Neuron (in vitro differentiated cells): ENCODE results near the gene TLR6.

Source experiments
- H2AFZ ChIP-seq: one replicate; pipeline ENCODE4 v1.6.1; 2013; ENCODE audit warnings: low read depth, mild to moderate bottlenecking, inconsistent platforms, low read length, moderate library complexity
- H3K27me3 ChIP-seq: one replicate; pipeline ENCODE4 v1.6.1; 2013; ENCODE audit warnings: low read length; ENCODE audit not compliant: insufficient read depth
- H3K36me3 ChIP-seq: one replicate; pipeline ENCODE4 v1.6.1; 2013; ENCODE audit warnings: low read length; ENCODE audit not compliant: insufficient read depth
- H3K4me1 ChIP-seq: one replicate; pipeline ENCODE4 v1.6.1; 2013; ENCODE audit warnings: low read length; ENCODE audit not compliant: insufficient read depth
- H3K4me3 ChIP-seq: 2 replicates; pipeline ENCODE4 v1.5.1; 2013; ENCODE audit warnings: mild to moderate bottlenecking, low read length, moderate library complexity
- H3K9me3 ChIP-seq: one replicate; pipeline ENCODE4 v1.6.1; 2013; ENCODE audit warnings: low read length

The TLR6 gene, protein sequence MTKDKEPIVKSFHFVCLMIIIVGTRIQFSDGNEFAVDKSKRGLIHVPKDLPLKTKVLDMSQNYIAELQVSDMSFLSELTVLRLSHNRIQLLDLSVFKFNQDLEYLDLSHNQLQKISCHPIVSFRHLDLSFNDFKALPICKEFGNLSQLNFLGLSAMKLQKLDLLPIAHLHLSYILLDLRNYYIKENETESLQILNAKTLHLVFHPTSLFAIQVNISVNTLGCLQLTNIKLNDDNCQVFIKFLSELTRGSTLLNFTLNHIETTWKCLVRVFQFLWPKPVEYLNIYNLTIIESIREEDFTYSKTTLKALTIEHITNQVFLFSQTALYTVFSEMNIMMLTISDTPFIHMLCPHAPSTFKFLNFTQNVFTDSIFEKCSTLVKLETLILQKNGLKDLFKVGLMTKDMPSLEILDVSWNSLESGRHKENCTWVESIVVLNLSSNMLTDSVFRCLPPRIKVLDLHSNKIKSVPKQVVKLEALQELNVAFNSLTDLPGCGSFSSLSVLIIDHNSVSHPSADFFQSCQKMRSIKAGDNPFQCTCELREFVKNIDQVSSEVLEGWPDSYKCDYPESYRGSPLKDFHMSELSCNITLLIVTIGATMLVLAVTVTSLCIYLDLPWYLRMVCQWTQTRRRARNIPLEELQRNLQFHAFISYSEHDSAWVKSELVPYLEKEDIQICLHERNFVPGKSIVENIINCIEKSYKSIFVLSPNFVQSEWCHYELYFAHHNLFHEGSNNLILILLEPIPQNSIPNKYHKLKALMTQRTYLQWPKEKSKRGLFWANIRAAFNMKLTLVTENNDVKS

DNA sequence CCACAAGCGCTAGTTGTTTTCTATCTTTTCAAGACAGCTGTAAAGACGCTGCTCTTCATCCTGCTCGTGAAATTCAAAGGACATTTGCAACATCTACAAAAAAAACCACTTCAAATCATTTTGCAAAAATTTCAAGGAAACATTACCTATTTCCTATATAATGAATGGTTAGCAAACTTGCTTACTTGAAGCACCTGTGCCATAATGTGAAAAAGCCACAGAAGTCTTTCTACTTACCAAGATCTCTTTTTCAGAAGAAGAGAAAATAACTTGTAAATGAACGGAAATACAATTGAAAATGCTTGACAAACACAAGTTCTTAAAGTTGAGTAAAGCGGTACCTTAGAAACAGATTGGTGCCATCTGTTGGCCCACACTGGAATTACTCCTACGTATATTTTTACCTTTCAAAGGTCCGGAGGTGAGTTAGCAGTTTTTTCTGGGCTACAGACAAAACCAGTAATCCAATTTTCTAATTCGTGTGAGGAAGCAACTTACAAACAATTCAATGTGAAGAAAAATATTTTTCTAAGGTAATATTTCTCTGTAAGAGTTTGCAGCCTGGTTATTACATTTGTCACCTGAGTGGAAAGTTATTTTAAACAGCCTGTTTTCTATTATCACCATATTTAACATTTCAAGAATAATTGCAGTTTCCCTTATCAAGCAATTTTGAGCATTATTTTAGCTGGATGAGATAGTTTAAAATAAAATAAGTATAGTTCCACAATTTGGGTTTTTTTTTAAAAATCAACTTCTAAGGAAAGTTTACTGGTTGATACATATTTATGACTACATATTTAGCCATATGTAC lies at the start of gene TLR6:
Gene TLR6 (minus strand): TSS at position 294 of the 814 bp plus-strand sequence. CDS start 27,344 bp downstream, outside the sequence.
- H3K9me3 ChIP-seq = no peaks in the 10 kb centered on the region
- no peaks in the 10 kb centered on the region for H3K36me3 ChIP-seq
- no peaks in the 10 kb centered on the region for H3K4me1 ChIP-seq
- no peak within 1 kb of the TSS for H2AFZ ChIP-seq
- H3K27me3 ChIP-seq = no peaks in the 10 kb centered on the region
- no peak within 1 kb of the TSS for H3K4me3 ChIP-seq

DNA sequence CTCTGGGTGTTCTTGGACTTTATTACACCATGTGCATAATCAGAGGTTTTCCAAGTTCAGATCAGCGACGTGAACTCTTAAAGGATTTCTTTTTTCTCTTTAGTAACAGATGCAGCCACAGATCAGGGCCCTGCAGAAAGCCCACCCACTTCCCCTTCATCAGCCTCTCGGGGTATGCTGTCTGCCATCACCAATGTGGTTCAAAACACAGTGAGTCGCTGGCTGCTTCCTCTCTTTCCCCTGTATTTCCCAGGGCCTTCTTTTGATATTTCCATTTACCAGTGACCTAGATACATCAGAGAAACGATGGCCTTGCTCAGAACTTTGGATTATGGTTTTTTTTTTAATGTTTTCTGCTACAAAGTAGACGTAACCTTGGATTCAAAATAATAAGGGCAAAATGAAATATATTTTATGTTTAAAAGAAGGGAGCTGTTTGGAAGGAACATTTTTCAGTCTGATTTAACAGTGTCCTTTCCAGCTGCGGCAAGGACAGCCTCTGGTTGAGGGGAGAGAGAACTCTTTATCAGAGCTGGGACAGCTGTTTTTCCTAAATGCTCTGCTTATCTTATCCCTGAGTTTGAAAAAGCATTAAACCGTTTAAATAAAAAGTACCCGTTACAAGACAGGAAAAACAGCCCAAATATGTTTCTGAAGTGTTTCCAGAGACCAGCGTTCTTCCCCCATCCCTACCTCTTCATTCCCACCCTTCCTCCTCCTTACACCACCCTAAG lies 49.2 kb upstream of the TLR6 start:
- no peak overlapping the region for H3K4me3 ChIP-seq
- H3K9me3 ChIP-seq = no peaks in the 10 kb centered on the region
- no peaks in the 10 kb centered on the region for H3K36me3 ChIP-seq
- H3K27me3 ChIP-seq = no peaks in the 10 kb centered on the region
- H3K4me1 ChIP-seq = peaks cover 3% of the 10 kb centered on the region
- H2AFZ ChIP-seq = no peak overlapping the region

DNA sequence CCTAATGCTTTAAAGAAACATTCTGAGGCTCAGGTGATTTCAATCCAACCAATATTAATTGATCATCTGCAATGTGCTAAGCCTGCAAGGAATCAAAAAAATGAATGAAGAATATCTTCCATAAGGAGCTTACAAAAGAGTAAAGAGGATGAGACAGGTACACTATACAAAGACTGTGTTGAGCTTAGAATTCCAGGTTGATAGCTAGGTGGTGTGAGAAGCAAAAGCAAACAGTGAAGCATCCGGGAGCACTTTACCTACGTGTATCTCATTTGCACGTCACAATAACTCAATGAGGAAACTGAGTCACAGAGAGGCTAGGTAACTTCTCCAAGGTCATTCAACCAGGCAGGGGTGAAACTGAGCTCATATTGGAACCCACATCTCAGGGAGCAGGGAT lies 48.1 kb upstream of the TLR6 start:
- H3K36me3 ChIP-seq = no peaks in the 10 kb centered on the region
- no peak overlapping the region for H2AFZ ChIP-seq
- H3K9me3 ChIP-seq = no peaks in the 10 kb centered on the region
- H3K4me1 ChIP-seq = peaks cover 3% of the 10 kb centered on the region
- no peaks in the 10 kb centered on the region for H3K27me3 ChIP-seq
- no peak overlapping the region for H3K4me3 ChIP-seq

DNA sequence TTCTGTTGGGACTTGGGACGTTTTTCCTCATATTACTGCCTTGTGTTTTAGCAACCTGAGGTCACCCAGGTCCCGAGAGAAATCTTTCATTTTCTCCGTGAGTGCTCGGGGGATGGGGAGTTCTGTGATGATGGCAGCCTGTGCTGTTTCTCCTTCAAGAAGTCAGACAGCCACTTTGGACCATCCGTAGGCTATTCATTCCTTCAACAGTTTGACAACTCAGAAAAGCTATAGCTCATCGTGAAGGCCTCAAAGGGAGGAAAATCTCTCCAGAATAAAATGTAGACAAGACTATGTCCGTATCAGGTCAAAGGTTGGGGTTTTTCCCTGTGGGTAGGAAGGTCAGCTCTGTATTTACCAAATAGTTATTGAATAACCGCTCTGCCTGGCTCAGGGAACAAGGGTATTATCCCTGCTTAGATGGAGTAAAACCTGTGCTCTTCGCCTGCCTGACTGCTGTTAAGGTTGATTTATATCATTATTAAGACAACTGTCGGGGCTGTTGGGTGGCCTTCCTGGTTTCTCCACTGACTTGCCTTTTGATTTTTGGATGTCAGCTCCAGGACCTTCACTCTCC lies 47.6 kb upstream of the TLR6 start:
- Histone ChIP-seq H3K27me3 (no peaks in the 10 kb centered on the region), H3K9me3 (no peaks in the 10 kb centered on the region), H3K4me1 (peaks cover 3% of the 10 kb centered on the region), H2AFZ (no peak overlapping the region), H3K4me3 (no peak overlapping the region), H3K36me3 (no peaks in the 10 kb centered on the region)

DNA sequence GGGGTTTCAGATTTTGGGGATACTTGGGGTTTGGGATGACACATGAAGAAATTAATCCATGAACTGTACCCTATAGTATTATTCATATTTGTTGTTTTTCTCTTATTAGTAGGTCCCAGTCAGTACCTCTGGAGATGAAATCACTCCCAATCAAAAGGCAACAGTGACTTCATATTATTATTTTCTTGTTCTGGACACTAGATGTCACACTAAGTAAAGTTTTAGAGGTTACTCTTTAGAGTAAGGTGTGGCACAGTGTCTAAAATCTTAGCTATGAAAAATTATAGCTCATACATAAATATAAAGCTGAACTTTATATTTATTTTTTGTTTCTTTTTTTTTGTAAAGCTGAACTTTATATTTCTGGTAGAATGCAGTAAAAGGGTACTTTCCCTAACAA lies 46.1 kb upstream of the TLR6 start:
- Histone ChIP-seq H2AFZ (no peak overlapping the region), H3K36me3 (no peaks in the 10 kb centered on the region), H3K27me3 (no peaks in the 10 kb centered on the region)

DNA sequence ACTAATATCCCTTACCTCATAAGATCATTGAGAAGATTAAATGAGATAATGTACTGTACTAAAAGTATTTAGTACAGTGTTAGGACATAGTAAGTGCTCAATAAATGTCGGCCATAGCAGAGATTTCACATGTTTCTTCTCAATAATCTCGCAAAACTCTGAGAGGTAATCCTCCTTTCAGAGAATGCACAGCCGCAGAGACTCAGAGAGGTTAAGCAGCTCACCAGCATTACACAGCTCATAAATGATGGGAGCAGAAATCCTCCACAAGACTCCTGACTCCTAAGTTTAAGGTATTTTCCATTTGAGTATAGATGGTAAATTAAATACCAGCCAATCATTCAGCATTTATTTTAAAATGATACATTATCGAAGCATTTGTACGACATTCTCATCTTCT lies 45.6 kb upstream of the TLR6 start:
- Histone ChIP-seq H3K36me3 (no peaks in the 10 kb centered on the region), H3K9me3 (no peaks in the 10 kb centered on the region), H3K4me3 (no peak overlapping the region)

More for the DNA sequence above, 46.1 kb upstream of the TLR6 start:
- Histone ChIP-seq H3K4me3 (no peak overlapping the region), H3K4me1 (peaks cover 3% of the 10 kb centered on the region), H3K9me3 (no peaks in the 10 kb centered on the region)

DNA sequence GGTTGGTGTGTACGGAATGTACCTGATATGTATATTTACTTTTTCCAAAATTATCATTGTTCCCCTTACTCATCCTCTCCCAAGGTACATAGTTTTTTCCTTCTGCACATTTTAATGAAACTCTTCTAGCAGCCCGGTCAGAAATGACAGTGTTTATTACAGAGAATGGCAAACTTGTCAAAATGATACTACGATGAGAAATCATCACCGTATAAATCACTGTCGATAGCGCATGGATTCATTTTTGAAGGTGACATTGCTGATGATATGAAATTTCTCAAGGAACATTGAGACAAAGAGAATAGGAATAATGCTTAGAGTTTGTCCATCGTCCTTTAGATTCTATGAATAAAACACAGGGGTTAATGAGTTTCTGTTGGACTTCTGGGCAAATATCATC lies 41.6 kb upstream of the TLR6 start:
- H3K36me3 ChIP-seq = no peaks in the 10 kb centered on the region
- H3K4me1 ChIP-seq = no peaks in the 10 kb centered on the region
- no peak overlapping the region for H3K4me3 ChIP-seq
- no peaks in the 10 kb centered on the region for H3K9me3 ChIP-seq
- H3K27me3 ChIP-seq = no peaks in the 10 kb centered on the region
- no peak overlapping the region for H2AFZ ChIP-seq

More for the DNA sequence above, 45.6 kb upstream of the TLR6 start:
- no peak overlapping the region for H2AFZ ChIP-seq
- H3K4me1 ChIP-seq = peaks cover 3% of the 10 kb centered on the region
- no peaks in the 10 kb centered on the region for H3K27me3 ChIP-seq

DNA sequence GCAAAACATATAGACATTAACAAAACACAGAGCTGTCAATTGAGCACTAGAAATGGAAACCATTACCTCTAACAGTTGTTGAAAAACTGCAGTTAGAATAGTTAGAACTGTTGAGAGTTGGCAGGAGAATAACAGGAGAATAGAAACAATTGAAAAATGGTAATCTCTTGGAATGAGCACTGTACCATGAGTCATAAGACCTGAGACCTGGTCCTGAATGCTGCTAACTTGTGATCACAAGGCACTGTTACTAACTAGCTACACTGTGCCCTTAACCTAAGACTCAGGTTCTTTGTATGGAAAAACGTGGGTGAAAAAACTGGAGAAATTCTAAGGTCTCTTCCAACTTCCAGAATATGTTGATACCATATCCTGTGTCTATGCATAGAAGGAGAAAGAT lies 40.3 kb upstream of the TLR6 start:
- Histone ChIP-seq H3K9me3 (no peaks in the 10 kb centered on the region), H3K27me3 (no peaks in the 10 kb centered on the region), H3K4me3 (no peak overlapping the region), H3K36me3 (no peaks in the 10 kb centered on the region), H3K4me1 (no peaks in the 10 kb centered on the region), H2AFZ (no peak overlapping the region)

DNA sequence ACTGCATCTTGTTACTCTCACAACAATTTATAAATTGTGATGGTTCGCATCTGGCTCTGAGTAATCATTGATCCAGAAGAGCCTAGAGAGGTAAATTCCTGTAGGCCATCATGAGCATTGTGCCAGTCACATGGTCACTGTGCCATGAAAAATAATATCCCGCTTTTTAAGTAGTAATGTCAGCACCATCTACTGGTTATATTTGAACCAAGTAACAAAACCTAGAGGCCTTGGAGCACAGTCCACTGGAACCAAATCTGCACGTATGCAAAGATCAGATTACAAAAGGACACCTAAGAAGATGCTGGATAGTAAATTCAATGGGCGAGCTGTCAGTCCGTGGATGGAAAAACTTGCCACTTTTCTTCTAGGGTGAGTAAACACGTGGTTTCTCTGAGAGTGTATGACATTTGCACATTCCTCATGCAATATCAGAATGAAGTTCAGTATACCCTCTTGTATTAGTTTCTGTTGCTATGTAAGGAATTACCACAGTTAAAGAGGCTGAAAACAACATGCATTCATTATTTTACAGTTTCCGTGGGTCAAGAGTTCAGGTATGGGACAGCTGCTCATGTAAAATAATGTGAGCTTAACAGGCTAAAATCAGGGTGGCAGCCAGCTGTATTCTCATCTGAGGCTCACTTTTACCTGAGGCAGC lies 37.8 kb upstream of the TLR6 start:
- Histone ChIP-seq H3K9me3 (no peaks in the 10 kb centered on the region), H3K4me3 (no peak overlapping the region), H3K36me3 (no peaks in the 10 kb centered on the region), H3K27me3 (no peaks in the 10 kb centered on the region), H3K4me1 (no peaks in the 10 kb centered on the region), H2AFZ (no peak overlapping the region)

DNA sequence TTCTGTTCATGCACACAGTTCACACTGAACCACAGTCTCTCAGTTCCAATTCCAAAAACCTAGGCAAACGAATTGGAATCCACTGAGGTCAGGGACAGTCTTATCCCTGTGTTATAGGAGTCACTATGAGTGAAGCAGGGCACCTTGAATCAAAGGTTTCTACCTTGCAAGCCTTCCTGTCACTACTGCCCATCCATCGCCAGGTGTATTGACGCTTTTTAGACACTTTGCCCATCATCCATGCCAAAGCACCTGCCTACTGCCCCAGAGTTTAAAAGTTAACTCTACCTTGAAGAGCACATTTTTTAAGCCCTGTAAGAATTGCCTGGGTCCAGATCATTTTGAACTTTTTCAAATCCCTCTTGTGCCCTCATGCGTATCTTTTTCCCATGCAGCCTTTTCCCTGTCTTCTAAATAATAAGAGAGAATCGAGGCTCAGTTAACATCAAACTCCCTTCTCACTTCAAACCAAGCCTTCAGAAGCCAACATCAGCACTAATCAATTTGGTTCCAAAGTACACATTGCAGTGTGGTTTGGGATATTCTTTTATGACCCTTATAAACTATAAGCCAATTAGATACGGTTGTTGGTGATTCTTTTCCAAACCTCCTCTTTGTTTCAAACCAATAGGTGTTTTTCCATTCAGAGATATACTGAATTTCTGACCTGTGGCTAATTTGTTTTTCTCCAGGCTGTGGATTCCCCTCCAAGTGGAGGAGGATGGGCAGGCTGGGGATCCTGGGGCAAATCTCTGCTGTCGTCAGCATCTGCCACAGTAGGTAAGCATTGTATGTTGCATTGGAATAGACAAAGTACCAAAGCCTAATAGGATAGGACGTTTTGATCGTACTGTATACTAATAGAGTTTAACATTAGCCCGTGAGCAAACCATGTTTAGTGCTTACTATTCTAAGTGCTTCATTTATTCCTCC lies 34.7 kb upstream of the TLR6 start:
- Histone ChIP-seq H3K9me3 (no peaks in the 10 kb centered on the region), H3K36me3 (no peaks in the 10 kb centered on the region), H3K27me3 (no peaks in the 10 kb centered on the region), H2AFZ (no peak overlapping the region), H3K4me1 (no peaks in the 10 kb centered on the region), H3K4me3 (no peak overlapping the region)

DNA sequence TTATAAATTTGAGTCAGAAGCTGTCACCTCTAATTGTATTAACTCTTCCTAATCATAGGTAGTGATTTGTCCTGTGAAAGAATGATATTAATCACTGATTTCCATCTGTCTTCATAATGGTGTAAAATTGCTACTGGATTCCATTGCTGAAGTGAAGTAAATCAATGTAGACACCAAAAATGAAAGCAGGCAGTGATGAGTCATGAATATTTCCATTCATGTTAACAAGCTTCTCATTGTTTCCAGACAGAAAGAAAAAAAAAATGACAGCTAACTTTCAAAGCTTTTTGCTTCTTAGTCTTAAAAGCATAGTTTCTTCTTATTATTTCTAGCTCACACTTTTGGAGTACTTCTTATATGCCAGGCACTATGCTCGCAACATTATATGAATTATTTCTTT lies 32.5 kb upstream of the TLR6 start:
- no peaks in the 10 kb centered on the region for H3K27me3 ChIP-seq
- no peaks in the 10 kb centered on the region for H3K9me3 ChIP-seq
- no peak overlapping the region for H2AFZ ChIP-seq
- no peak overlapping the region for H3K4me3 ChIP-seq
- H3K36me3 ChIP-seq = no peaks in the 10 kb centered on the region
- H3K4me1 ChIP-seq = no peaks in the 10 kb centered on the region
